ENCODE data around the gene LILRB4.

- TF ChIP-seq CTCF (IDR thresholded peaks at IDR 0.05) (no peak), POLR2A (IDR thresholded peaks at IDR 0.05) (no peak)
Observed at GRCh38 chr19:54648129-54648528, 14.7 kb upstream of the LILRB4 start.
